GM12892 (cell line): ENCODE measurements around the gene RIN2.

Experiments used
- POLR2A ChIP-seq: IDR thresholded peaks from 2 replicates; pipeline ENCODE4 v1.6.1; 2011; ENCODE audit warnings: low read depth, low read length, control low read depth
- POLR2AphosphoS5 ChIP-seq: IDR thresholded peaks from 2 replicates; pipeline ENCODE4 v1.6.1; 2011; ENCODE audit warnings: low read depth, low read length, control low read depth
- TAF1 ChIP-seq: IDR thresholded peaks from 2 replicates; pipeline ENCODE4 v1.6.1; 2011; ENCODE audit warnings: low read depth, mild to moderate bottlenecking, control low read depth, low read length, borderline replicate concordance

GRCh38 chr20:19785173-19785982 is 27.3 kb downstream of the RIN2 start:
- no peak for TF ChIP-seq POLR2AphosphoS5
- no peak for TF ChIP-seq TAF1
- TF ChIP-seq POLR2A: no peak
